Inflammatory macrophage treated with lipopolysaccharide for 4 hours (primary cell): Measurements from ENCODE around the gene DHRS4L2.
"Not testable (repeated sequence)": the region's sequence is repeated elsewhere in the genome, so short reads cannot be mapped to it uniquely, and the experiment has no call there.

Experiments
- DNase-seq: peaks from one replicate; pipeline ENCODE4 v3.0.0-alpha.2; 2020

The DHRS4L2 gene

DNA sequence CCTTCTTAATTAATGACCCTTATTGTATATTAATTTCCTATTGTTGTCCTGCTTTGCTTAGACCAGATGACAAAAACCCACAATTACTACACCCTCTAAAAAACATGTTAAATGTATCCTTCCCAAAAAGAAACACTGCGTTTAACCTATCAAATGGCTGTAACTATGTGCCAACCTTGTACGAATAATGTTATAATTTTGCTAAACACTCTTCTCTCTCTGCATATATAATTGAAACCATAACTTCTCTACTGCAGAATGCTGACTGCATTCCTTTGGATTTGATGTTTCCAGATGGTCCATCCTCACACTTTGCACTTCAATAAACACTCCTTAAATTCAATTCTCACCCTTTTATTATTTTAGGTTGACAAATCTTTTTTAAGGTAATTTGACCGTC is 31.8 kb downstream of the DHRS4L2 start:
- not testable (repeated sequence) for DNase-seq

DNA sequence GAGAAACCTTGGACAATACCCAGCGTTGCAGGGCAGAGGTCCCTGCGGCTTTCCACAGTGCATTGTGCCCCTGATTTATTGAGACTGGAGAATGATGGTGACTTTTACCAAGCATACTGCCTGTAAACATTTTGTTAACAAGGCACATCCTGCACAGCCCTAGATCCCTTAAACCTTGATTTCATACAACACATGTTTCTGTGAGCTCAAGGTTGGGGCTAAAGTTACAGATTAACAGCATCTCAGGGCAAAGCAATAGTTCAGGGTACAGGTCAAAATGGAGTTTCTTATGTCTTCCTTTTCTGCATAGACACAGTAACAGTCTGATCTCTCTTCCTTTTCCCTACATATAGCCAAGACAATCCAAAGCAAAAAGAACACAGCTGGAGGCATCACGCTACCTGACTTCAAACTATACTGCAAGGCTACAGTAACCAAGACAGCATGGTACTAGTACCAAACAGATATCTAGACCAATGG is 36.2 kb downstream of the DHRS4L2 start:
- DNase-seq = not testable (repeated sequence)

DNA sequence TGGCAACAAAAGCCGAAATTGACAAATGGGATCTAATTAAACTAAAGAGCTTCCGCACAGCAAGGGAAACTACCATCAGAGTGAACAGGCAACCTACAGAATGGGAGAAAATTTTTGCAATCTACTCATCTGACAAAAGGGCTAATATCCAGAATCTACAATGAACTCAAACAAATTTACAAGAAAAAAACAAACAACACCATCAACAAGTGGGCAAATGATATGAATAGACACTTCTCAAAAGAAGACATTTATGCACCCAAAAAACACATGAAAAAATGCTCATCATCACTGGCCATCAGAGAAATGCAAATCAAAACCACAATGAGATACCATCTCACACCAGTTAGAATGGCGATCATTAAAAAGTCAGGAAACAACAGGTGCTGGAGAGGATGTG is 41.0 kb downstream of the DHRS4L2 start:
- DNase-seq = not testable (repeated sequence)

DNA sequence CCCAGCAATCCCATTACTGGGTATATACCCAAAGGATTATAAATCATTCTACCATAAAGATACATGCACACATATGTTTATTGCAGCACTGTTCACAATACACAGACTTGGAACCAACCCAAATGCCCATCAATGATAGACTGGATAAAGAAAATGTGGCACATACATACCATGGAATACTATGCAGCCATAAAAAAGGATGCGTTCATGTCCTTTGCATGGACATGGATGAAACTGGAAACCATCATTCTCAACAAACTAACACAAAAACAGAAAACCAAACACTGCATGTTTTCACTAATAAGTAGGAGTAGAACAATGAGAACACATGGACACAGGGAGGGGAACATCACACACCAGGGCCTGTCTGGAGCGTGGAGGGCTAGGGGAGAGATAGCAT is 42.6 kb downstream of the DHRS4L2 start:
- DNase-seq = not testable (repeated sequence)

DNA sequence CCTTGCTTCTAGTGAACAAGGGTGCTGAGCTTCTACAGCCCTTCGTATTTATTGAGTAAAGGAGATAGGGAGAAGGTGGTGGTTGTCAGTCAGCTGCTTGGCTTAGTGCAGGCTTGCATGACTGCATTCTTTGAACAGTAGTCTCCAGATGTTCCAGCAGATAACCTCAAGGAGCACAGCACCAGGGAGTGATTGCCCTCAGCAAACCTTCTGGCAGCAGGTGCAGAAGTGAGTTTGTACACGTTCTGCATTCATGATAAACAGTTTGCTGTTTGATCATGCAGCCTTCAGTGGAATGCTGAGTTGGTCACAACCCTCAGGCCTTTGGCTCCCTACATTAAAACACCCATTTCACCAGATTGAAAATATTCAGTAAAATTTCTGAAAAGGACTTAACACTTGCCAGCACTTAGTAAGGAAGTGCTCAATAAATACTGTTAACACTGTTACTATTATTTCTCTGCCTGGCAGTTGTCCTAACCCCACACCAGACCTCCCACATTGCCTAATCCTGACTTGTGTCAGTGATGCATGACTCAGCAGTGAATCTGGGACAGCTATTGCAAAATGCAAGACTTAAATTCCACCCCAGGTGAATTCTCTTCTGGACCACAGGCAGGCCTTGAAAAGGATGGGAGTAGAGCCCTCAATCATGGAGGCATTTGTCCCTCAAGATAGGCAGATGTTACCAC is 44.1 kb downstream of the DHRS4L2 start:
- DNase-seq = peak; percentile 88

DNA sequence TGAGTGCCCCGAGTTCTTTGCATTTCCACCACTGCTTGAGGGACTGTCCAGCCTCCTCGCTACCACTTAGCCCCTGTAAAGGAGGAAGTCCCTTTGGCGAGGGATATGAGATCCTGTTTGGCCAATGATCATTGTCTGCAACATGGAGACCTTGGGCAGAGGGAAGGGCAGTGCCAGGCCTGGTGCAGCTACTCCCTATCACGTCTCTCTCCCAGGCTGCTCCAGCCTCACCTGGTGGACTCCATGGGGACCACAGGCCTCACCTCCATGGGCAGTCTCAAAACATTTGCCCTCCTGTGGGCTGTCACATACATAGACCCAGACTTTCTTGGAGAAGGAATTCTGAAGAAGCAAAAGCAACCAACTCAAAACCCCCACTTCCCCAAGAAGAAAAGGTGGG is 47.0 kb downstream of the DHRS4L2 start:
- DNase-seq = peak; percentile 47

DNA sequence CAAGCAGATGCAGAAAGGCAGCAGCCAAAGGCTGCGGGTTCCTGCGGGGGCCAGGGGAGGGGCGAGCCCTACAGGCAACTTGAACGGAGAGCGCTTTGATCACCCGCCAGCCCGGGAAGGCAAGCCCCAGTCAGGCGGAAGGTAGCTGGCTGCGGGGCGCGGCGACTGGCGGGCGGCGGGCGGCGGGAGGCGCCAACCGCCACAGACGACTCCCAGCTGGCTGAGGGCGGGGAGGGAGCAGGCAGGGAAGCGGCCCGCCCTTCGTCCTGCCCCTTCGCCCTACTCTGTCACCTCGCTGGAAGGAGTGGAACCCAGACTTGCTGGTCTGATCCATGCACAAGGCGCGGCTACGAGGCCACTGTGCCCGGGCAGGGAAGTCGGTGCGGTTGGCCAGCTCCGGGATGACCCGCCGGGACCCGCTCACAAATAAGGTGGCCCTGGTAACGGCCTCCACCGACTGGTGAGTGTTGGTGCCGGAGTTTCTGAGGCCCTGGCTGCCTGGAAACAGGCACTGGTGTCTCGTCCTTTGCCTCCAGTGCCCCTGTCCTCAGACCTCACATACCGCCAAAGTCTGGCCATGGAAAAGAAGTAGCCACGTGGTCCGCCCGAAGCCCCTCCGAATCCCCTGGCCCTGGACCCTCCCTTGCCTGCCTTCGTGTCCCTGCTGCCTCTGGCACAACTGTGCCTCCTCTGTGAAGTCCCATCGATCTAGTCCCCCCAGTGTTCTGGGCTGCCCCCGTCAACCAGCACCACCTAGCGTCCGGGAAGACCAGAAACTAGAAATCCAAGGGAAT is 47.6 kb downstream of the DHRS4L2 start:
- DNase-seq = peak; percentile 87

DNA sequence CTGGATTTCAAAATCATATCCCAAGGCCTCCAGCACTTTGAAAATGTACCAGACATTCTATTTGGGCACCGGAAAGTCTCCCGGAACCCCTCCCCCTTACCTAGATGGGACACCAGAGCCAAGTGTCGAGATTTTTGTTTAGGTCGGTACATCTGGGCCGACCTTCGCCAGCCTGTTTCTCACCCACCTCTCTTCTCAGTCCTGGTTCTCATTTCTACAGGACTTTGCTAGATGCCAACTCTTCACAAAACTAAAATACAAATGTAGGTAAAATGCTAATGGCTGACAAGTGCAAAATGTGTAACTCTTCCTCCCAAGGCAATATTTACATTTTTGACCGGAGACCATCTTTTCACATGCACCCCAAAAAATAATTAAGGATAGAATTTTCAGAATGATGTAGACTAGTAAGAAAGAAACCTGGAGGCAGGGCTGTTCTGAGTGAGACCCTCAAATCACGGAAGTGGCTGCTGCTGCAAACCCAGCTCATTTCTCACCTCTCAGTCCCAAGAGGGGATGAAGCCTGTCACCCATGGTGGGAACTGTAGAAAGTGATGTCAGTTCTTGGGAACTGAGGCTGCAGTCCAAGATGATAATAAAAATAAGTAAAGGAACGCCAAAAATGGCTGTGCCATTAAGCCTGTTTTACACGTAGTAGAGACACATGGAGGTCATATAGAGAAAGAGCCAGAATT is 48.4 kb downstream of the DHRS4L2 start:
- not testable (repeated sequence) for DNase-seq

DNA sequence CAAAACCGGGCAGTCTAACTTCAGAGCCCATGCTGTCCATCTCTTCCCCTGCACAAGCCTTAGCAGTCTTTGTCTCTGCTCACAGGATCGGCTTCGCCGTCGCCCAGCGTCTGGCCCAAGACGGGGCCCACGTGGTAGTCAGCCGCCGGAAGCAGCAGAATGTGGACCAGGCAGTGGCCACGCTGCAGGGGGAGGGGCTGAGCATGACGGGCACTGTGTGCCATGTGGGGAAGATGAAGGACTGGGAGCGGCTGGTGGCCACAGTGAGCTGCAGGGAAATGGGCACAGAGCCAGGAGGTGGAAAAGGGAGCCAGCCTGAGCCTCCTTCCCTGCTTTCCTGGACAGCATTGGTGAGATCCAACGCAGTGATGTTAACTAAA is 48.9 kb downstream of the DHRS4L2 start:
- DNase-seq = no peak

DNA sequence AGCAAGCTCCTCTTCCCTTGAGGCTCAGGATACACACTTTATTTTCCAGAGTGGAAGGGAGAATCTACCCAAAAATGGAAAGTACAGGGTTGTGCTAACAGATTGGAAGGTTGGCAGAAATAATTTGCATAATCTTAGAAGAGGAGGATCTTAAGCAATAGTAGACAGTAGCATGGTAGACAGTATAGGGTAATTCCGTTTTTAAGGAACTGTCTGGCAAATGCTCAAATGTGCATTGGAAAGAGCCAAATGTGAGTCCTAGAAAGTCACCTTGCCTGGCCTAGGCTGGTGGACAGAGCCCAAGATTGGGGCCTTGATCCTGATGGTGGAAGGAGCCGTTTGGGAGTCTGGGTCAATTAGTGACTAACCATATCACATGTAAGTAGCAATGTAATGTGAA is 50.0 kb downstream of the DHRS4L2 start:
- DNase-seq = peak; percentile 86

DNA sequence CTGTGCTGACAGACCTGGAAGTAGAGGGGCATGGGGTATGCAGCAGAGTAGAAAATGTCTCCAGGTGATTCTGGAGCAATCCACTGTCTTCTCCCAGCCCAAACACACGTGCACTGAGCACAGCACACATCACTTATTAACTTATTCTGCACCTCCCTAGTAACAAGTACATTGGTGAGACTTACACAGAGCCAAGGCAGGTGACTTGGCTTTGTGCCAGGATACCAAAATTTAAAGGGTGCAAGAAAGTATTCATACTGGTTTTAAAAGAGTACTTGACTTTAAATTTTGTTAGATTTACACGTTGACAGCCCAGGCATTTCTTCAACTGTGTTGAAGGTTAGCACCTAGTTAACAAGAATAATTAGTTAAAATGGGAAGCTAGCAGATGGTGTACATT is 52.0 kb downstream of the DHRS4L2 start:
- no peak for DNase-seq

DNA sequence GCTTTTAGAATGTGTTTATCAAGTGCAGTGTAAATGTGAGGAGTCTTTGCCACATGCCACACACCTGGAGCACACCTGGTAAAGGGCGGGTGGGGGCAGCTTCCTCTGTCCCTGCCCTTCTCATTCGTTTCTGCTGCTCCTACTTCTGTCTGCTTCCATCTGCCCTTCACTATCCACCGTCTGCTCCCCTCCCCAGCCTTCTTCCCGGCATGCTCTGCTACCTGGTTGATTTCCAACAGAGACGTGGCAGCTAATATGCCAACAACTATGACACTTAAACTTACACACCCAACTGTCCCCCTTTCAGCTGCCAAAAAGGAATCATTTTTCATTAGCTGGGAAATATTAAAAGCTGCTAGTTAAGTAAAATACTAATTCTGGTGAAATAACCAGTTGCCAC is 54.0 kb downstream of the DHRS4L2 start:
- no peak for DNase-seq

DNA sequence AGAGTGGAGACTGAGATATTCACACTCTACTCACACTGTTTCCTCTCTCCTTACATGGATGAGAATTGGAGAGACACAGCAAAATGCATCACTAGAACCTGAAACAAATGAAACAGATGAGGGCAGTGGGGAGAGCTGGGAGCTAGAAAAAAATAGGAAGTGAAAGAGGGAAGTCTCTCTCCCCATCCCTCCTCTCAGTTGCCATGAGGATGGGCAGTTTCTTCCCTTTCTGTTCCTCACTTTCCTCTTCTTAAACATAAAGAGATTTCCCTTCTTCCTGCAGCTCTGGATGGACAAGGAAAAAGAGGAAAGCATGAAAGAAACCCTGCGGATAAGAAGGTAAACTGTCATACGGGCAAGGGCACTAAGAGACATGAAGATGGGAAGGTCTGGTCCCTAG is 60.3 kb downstream of the DHRS4L2 start:
- DNase-seq = peak; percentile 54

DNA sequence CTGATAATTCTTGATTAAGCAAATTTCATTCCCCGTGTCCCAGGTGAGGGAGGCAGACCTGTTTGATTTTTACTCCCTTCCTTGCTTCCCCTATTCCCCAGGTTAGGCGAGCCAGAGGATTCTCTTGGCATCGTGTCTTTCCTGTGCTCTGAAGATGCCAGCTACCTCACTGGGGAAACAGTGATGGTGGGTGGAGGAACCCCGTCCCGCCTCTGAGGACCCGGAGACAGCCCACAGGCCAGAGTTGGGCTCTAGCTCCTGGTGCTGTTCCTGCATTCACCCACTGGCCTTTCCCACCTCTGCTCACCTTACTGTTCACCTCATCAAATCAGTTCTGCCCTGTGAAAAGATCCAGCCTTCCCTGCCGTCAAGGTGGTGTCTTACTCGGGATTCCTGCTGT is 62.0 kb downstream of the DHRS4L2 start:
- not testable (repeated sequence) for DNase-seq

DNA sequence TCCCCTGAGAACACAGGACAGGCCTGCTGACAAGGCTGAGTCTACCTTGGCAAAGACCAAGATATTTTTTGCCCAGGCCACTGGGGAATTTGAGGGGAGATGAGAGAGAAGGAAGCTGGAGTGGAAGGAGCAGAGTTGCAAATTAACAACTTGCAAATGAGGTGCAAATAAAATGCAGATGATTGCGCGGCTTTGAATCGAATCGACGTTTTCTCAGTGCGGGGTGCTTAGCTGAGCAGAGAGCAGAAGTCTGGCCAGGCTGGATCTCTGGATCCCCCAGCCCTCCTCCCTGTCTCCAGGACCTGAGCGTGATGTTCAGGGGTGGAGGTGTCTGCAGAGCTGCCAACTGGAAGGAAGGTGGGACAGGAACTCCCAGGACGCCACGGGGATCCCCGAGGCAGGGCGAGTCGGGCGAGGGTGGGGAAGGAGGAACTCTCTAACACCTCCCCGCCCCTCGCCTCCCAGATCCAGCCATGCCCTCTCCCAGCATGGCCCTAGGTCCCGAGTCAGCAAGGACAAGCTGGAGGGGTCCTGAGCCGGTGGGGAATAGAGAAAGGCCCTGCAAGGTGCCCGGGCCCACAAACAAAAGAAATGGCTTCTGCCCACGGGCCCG is 62.6 kb downstream of the DHRS4L2 start:
- no peak for DNase-seq

DNA sequence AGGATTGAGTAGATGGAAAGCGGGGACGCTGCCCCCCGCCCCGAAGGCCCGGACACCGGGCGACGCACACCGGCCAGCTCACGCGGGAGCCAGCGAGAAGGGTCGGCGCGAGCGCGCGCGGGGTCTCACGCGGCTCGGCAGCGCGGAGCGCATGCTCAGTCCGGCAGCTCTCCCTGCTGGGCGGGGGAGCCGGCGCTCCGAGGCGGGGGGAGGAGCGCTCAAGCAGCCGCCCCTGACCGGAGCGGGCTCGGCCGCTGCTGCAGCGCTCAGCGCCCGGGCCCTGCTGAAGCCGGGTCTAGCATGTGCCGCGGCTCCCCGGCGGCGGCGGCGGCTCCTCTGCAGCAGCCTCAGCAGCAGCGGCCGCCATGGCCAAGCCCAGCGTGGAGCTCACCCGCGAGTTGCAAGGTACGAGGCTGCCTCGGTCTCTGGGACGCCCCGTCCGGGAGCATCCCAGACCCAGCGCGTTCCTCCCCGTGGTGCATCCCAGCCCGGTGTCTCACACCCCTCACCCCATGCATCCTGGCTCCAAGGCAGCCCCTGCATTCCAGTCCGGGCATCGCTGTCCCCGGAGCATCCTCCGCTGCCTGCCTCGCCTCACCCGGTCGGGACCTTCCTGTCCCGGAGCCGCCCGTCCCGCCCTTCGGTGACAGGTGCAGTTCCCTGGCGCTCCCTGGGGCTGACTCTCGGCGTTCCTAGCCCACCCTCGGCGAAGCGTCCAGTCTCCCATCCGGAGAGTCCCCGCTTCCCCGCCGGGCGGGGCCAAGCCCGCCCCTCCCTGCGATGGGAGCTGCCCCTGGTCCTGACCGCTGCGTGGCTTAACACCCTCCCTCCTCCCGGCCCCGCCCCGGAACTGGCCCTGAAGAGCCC is 63.3 kb downstream of the DHRS4L2 start, which contains the start of gene CARMIL3:
CARMIL3 (plus strand) TSS at position 221 of the 867 bp plus-strand sequence; CDS start at position 366, 145 bp downstream.
- peak; percentile 67 for DNase-seq

DNA sequence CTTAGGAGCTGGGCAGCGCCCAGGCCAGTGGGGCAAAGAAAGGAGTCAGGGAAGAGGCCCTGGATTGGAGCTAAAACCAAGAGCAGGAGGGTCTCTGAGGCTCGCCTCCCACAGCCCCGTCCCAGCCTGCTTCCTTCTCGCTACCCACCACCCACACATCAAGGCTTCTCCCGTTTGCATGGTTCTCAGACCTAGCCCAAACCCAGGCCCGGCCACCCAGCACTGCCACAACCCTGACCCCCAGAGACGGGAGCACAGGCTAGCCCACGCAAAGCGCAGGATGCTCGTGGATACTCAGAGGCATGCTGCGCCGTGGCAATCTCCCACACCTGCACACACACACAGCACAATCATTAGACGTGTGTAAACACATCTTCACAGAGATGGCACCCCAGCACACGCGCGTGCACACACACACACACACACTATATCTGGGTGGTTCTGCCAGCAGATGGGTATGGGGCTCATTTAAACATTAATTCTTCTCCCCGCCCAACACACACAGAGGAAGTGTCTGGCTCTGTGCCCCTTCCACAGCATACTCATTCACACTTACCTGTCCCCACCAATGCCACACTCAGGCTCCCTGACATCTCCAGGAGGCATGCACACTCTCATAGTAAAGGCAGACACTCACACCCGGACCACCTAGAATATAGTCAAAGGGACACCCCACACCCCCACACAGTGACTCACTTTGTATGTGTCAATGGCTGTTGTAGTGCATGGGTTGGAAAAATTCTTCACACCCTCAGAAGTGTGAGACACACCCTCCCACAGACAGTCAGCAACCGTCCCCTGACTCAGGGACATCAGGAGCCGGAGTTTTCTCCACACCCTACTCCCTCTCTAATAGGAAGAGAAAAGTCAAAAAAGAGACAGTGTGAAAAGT is 64.2 kb downstream of the DHRS4L2 start:
- DNase-seq = peak; percentile 85

DNA sequence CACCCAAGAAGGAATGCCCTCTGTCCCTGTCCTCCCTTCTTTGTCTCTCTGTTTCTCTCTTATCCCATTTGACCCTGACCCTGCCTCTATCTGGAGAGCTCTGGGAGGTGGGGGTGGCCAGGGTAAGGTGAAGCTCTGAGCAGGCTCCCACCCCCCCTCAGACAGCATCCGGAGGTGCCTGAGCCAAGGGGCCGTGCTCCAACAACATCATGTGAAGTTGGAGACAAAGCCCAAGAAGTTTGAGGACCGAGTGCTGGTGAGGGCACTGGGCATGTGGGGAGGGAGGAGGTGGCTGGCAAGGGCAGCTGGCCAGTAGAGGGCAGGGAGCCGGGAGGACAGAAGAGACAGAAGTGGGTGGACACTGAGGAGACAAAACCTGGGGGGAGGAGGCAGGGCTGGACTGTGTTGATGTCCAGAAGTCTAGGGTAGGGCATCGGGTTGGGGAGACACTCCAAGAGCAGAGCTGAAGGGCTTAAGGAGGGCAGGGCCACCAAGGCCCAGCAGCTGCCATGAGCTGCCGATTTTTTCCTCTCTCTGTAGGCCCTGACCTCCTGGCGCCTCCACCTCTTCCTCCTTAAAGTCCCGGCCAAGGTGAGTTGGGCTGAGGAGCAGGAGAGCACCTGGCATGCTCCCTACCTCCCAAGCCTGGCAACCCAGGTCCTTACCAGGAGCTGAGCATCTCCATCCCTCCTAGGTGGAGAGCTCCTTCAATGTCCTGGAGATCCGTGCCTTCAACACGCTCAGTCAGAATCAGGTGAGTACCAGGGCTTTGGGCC is 65.0 kb downstream of the DHRS4L2 start:
- DNase-seq = no peak

DNA sequence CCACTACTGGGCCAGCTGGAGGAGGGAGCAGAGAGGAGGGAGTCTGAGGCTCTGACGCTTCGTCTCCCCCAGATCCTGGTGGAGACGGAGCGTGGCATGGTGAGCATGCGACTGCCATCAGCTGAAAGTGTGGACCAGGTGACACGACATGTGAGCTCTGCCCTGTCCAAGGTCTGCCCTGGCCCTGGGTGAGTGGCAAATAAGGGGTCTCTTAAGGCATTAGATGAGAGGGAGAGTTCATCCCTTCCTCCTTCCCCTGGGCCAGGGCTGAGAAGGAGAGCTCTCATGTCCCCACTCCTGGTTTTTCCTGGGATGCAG is 65.6 kb downstream of the DHRS4L2 start:
- no peak for DNase-seq

DNA sequence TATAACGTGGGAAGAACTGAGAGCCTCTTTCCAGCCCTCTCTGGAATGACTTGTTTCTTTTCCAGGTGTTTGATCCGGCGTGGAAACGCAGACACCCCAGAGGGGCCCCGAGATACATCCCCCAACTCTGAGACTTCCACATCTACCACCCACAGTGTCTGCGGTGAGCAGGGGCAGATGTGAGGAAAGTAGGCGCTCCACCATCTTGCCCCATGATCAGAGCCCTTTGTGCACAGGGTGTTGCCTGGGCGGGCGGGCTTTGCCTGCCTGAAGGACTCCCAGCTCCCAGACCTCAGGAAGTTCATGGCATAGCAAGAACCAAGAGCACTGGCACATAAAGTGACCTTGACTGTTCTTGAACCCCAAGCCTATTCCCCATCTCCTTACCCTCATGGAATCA is 65.9 kb downstream of the DHRS4L2 start:
- DNase-seq = no peak
